Measurements from ENCODE around the gene PIGM.

The PIGM gene

DNA sequence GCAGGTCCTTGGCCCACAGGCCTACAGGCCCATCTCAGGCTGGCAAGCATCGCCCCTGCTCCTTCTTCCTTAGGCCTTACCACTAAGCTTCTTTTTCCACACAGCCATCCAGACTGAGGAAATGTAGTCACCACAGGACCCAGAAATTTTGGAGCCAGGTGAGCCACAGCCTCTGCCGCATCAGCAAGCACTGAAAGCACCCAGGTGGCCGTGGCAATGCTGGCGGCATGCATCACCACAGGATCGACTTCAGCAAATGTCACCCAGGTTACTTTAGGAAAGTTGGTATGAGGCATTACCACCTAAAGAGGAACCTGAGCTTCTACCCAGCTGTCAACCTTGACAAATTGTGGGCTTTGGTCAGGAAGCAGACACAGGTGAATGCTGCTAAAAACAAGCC, 11.6 kb downstream of the PIGM start:
- no peak for DNase-seq

DNA sequence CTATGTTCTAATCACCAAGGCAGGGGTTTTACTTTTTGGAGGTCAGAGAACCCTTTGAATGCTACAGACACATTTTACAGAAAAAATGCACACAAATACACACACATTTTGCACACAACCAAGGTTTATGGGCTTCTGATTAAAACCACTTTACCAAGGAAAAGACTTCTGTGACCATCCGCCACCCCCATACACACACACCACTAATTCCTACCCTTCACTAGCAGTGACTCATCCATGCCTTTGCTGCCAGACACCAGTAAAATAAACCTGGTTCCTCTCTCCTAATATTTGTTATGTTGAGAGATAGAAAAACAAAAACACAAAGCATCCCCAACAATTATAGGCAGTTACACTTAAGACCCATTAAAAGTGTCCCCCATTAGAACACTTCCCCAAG, 12.9 kb downstream of the PIGM start:
- DNase-seq = no peak

DNA sequence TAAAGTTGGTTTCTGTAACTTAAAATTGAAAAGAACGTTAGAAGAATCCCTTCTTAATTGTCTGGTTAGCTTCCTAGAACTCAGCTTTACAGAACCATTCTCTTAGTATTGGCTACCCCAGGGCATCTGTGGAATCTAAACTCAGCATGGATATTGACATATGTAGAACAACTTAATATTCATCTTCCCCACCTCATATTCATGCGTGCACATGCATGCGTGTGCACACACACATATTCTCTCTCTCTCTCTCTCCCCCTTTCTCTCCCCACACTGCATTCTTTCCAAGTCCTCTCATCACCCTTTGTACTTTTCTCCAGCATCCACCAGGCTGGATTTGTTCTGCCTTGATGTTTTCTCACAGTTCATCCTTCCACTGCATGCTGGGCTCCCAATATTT, 13.4 kb downstream of the PIGM start:
- no peak for DNase-seq

GRCh38 chr1:160017592-160017991, 14.2 kb downstream of the PIGM start:
- DNase-seq = no peak

- no peak for DNase-seq
These were observed 20.0 kb downstream of the PIGM start for GRCh38 chr1:160011781-160012180.

DNA sequence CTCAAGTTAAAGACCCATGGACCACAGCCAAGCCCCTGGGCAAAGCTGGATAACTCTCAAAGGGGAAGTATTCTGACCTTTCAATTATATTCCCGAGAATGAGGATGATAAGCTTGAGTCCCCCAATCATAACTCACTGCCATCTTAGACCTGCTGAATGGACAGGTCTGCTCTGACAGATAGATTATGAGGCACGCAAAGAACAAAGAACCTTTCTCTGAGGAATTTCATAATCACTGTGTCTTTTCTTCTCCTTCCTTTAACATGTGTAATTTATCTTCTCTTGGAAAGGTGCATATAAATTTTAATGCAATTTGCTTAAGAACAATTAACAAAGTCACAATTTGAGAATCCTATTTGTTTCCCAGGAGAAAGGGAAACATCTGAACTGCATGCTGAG, 22.0 kb downstream of the PIGM start:
- no peak for DNase-seq

- no peak for DNase-seq
These were observed 22.7 kb downstream of the PIGM start for GRCh38 chr1:160009081-160009480.

DNA sequence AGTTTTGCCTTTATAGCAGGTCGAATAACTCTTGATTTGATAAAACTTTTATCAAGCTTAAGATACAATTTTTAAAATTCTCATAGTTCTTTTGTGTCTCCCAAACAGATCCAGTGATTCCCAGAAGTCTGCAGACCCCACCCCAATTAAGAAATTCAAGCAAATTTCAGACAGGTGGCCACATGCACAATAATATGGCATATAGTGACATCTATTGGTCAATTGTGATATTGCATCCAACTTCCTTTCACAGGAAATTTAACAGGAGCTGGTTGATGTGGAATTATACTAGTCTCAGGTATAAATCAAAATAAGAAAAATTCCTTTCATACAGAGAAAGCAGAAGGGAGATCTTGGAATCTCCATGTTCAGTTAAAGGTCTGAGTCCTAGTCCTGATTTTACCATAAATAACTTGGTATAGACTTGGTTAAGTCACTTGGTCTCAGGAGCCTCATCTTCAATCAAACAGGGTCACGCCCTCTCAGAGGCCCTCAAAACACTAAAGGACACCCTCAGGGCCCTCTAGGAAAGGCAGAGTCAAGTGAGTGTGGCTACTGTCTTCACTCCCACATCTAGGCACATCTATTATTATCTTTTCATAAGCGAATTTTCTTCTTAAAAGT, 24.1 kb downstream of the PIGM start:
- DNase-seq = no peak

GRCh38 chr1:160006312-160006940, 25.4 kb downstream of the PIGM start:
- peak; percentile 71 for DNase-seq

DNA sequence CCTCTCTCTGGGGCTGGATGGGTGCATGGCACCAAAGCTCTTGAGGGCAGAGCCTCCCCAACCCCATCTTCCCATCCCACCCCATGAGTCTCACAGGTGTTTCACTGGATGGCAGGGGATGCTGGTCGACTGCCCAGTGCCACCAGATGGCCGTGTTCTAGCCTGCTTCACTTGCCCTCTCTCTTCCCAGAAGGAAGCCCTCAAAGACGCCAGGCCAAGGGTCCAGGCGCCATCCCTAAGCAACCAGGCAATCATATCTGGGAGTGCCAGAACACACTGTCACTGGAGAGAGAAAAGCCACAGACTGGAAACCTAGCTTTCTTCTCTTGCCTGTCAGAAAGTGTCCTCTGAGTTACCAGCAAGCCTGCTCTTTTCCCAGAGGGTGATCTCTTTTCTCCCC, 26.7 kb downstream of the PIGM start:
- DNase-seq = no peak

DNA sequence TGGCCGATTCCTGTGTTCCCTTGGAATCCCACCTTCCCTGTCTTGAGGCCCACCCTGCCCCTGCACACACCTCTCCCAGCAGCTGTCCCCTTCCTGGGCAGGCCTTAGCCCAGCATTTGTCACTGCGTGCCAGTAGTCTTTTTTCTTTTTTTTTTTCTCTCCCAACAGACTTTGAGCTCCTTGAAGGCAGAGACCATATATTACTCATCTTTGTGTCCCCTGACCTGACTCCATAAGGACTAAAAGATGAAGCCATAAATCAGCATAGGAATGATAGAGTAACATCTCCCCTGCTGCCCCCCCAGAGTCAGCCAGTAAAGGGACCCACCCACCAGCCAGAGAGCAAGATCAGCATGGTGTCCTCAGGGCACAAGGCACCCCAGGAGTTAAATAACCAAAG, 27.4 kb downstream of the PIGM start:
- no peak for DNase-seq

DNA sequence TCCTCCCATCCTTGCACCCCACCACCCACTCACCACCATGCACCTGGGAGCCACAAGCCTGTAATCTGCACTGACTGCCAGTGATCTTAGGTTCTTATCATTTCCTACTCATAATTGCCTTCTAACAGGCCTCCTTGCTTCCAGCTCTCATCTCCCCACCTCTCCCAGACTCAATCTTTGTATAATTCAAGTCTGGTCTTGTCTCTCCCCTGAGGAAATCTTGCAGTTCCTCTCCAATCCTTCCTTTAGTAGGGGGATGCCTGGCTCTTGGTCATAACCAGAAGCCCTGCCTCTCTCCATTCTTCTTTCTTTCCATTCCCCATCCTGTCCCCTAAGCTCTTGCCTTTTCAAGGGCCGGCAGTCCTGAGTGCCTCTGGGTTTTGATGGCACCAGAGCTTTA, 27.8 kb downstream of the PIGM start:
- DNase-seq = no peak

- no peak for DNase-seq
These were observed 30.4 kb downstream of the PIGM start for GRCh38 chr1:160001440-160001839.

GRCh38 chr1:159999204-159999603, 32.6 kb downstream of the PIGM start:
- no peak for DNase-seq

- no peak for DNase-seq
These were observed 35.1 kb downstream of the PIGM start for GRCh38 chr1:159996653-159997052.

GRCh38 chr1:159994896-159995295, 36.9 kb downstream of the PIGM start:
- DNase-seq = no peak

DNA sequence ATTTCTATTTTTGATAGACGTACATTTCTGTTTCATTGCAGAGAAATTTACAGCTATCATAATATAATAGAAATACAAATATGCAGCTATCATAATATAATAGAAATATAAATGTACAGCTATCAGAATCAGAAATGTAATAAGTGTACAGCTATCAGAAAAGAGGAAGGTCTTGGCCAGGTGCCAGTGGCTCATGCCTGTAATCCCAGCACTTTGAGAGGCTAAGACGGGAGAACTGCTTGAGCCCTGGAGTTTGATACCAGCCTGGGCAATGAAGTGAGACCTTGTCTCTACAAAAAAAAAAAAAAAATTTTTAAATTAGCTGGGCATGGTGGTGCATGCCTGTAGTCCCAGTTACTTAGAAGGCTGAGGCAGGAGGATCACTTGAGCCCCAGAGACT, 37.9 kb downstream of the PIGM start:
- no peak for DNase-seq

DNA sequence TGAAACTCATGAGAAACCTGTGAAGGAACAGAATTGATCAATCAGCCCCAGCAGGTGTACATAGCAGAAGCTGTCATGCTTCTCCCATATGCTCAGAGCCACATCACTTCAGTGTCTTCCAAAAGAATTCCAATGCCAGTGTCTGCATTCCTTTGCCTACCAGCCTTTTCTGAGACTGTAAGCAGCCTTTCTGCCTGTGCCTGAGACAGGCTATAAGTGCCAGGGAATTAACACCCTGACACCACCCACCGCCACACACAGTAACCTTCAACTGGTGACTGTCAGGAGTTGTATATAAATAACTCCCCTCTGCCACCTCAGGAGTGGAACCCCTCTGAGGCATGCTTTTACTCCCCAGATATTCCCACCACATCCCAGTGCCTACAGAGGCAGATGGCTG, 39.6 kb downstream of the PIGM start:
- no peak for DNase-seq

- no peak for DNase-seq
These were observed 40.3 kb downstream of the PIGM start for GRCh38 chr1:159991513-159991912.

- DNase-seq = no peak
These were observed 41.8 kb downstream of the PIGM start for GRCh38 chr1:159990005-159990404.

- no peak for DNase-seq
These were observed 42.2 kb downstream of the PIGM start for GRCh38 chr1:159989581-159989980.

DNA sequence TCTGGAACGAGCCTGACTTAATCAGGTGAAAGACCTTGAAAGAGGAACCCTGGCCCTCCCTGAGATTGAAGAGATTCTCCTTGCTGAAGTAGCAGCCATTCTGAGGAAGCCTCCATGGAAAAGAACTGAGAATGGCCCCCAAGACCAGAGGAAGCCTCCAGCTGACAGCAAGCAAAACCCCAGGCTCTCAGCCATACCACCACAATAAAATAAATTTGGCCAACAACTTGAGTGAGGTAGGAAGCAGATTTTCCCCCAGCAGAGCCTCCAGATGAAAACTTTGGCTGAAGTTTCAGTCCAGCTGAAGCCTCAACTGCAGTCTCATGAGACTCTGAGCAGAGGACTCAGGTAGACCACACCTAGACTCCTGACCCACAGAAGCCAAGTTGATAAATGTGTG, 43.8 kb downstream of the PIGM start:
- DNase-seq = no peak

- no peak for DNase-seq
These were observed 44.6 kb downstream of the PIGM start for GRCh38 chr1:159987186-159987585.

GRCh38 chr1:159986531-159986930, 45.3 kb downstream of the PIGM start:
- no peak for DNase-seq

DNA sequence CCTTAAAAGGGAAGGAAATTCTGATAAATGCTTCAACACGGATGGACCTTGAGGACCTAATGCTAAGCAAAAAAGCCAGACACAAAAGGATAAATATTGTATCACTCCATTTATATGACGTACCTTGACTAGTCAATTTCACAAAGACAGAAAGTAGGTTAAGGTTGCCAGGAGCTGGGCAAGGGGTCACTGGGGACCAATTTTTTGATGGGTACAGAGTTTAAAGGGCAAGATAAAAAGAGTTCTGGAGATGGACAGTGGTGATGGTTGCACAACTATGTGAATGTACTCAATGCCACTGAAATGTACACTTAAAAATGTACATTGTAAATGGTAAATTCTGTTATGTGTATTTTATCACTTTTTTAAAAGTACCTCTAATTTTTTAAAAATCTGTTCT, 45.7 kb downstream of the PIGM start:
- DNase-seq = no peak

All from activated gamma-delta T cell treated with Interleukin-2 at 50 U/mL for 16 hours (primary cell).